GM21526 (cell line): ENCODE results near the gene SLC35F3.
"Not testable (repeated sequence)": the region's sequence is repeated elsewhere in the genome, so short reads cannot be mapped to it uniquely, and the experiment has no call there.

Experiments used
- ATAC-seq: cut with Tn5 transposase; IDR thresholded peaks from one replicate; pipeline ENCODE4 v1.9.1; 2021; ENCODE audit warnings: moderate library complexity; ENCODE audit not compliant: unreplicated experiment, low FRiP score

SLC35F3 gene

DNA sequence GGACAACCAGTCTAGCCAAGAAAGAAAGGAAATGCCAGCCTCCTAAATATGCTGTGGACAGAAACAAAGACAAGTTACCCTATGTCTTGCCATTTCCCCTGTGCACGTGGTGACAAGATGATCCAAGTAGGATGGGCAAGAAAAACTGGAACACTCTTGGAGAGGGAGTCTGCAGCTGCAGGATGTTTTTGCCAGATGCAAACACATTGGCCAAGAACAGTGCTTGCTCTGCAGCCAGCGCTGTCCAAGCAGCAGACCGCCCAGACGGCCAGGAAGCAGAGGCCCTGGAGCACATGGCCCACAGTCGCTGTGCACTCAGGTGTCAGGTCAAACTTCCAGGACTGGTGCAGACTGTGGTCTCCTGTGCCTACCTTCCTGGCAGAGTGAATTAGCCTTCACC is 189.3 kb downstream of the SLC35F3 start:
- no peak for ATAC-seq

DNA sequence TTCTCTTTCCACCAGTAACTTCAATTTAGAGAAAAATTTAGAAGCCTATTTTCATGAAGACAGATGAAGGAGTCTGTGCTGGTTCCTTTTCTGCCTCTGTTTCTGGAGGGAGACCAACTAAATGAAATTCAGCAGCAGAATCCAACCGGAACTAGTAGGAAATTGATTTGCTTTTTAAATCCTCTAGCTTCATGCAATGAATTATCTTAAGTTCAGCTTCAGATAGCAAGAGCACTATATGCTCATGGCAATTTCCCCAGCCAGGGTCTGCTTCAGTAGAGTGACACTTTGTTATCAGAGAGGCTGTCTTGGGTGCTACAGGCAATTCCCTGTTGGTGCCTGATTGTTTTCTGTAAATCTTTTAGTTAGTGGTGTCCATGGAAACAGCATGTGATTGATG is 189.7 kb downstream of the SLC35F3 start:
- no peak for ATAC-seq

DNA sequence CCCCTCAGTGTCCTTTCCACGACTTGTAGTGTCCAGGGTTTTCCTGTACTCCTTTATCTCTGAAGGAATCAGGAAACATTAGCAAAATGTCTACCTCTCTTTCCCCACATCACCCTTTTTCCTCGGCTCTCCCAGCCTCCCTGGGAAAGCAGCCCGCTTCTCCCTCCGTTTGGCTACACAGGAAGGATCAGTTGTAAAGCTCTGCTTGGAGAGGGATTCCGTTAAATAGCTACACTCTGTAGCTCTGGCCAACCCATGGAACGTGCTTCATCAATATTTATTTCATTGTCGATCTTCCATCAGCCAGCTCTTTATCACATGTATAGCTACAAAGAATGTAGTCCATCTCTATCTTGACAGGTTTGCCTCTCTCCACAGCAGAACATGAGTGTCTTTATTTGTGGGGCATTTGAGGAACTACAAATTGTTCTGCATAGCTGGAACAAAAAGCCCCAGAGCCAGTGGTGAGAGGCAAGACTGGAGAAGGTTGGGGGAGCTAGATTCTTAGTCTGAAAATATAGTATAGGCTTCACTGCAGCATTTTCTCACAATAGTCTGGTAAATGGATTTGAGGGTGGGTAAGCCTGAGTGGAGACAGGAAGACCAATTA is 191.8 kb downstream of the SLC35F3 start:
- ATAC-seq: no peak

DNA sequence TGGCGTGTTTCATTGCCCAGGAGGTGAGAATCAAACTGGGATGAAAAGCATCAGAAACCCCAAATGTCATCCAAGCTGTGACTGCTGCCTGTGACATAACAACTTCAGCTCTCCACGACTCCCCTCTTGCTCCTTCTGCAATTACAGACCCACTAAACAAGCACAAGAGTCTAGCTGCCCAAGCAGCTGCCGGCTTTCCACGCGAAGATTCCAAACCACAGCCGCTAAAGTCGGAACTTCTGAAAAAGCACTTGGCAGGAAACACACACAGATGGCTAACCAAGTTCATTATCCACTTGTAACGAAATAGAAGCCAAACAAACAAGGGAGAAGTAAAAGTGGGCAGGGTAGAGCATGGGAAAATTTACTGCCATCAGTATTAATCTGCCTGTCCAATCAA is 198.1 kb downstream of the SLC35F3 start:
- ATAC-seq: no peak

DNA sequence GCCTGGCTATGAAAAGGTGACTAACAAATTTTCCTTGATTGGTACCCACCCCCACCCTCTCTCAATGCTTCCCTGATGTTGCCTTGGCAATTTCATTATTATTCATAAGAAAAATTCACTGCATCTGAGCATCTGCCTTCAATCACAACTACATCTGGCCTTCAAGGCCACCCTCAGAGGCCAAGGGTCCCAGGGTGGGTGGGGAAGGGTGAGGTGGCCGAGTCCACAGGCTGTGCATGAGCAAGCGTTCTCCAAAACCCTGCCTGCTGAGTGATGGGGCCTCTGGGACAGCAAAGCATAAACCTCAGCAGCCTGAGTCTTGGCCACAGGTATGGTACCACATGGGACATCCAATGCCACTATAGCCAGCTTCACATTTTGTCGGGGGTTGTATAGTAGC is 198.7 kb downstream of the SLC35F3 start:
- no peak for ATAC-seq

DNA sequence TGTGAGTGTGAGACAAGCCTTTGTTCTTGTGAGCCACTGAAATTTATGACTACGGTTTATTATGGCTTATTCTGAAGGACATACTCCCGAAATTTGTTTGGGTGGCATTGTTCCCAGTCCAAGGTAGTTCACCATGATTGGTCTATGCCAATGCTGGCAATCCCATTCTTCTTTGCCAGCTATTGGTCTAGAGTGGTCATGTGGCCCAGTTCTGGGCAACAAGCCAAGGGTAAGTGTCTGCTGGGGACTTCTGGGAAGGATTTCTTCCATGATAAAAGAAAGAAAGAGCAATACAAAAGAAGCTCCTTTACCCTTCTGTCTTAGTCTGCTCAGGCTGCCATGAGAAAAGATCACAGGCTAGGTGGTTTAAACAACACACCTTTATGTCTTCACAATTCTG is 201.6 kb downstream of the SLC35F3 start:
- no peak for ATAC-seq

DNA sequence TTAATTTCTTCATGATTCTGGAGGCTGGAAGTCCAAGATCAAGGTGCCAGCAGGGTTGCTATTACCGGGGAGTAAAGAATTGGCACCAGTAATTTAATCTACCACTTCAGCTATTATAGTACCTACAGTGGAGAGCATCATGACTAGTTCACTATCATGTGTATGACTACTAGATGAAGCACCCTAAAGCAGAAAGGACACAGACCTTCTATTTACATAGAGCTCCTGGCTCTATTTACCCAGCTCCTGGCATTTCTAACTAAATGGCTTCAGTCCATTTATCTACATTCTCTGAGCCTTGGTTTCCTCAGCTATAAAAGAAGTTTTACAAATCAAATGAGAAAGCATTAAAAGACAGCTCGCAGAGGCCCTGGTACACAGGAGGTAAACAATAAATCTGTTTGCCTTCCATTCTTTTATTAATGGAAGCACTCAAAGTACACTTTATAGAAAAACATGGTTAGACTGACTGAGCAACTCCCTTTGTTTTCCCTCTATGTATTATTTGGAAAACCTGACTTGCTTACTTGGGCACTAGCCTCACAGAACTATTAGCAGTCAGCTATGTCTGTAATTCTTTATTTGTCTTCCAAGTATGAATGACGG is 203.0 kb downstream of the SLC35F3 start:
- no peak for ATAC-seq

DNA sequence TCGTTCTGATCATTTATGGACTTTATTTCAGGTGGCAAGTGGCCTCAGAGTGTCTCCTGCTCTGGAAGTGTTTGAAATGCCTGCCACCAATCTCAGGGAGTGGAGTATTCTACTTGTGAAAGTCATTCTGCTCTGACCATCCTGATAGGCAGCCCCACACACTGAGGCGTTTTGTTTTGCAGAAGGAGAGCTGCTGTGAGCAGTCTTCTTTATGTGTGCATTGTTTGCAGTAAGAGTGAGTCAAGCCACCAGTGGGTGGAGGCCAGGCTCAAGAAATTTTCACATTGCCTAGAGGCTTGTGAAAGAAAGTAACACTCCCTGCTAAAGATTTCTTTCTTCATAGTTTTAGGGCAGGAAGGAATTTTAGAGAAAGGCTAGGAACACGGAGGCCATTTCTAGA is 204.4 kb downstream of the SLC35F3 start:
- no peak for ATAC-seq

DNA sequence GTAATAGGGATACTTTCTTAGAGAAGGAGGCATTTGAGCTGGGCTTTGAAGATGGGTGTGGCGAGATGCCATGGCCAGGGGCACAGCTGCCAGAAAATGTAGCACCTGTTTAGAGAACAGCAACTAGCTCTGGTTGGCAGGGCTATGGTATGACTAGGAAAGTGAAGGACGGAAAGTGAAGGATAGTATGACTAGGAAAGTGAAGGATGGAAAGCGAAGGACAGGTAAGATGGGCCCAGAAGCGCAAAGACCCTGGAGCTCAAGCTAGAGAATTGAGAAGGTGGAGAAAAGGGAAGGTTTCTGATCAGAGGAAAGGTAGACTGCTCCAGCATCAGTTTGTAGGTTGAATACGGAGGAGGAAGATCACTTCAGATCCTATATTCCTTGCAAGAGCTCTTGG is 205.4 kb downstream of the SLC35F3 start:
- ATAC-seq: no peak

DNA sequence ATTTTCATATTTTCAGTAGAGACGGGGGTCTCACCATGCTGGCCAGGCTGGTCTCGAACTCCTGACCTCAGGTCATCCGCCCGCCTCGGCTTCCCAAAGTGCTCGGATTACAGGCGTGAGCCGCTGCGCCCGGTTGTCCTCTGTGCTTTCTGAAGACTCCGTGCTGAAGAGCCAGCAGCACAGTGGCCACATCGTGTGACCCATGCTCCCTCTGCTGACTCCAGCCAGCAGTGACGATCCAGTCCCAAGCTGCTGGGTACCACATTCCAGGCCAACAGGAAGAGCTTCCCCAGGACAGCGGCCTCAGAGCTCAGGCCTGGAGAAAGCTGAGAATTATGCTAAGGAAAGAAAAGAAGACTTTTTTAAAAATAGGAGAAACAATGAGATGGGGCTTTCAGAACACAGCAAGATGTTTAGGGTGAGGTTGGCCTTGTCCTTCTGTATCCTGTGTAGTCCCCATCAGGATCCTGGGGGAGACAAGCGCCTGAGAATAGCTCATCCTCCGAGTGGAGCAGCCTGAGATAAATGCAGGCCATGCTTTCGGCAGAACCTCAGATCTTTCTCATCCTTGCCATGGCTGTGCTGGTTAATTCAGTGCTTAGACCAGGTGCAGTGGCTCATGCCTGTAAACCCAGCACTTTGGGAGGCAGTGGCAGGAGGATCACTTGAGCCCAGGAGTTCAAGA is 207.1 kb downstream of the SLC35F3 start:
- no peak for ATAC-seq

DNA sequence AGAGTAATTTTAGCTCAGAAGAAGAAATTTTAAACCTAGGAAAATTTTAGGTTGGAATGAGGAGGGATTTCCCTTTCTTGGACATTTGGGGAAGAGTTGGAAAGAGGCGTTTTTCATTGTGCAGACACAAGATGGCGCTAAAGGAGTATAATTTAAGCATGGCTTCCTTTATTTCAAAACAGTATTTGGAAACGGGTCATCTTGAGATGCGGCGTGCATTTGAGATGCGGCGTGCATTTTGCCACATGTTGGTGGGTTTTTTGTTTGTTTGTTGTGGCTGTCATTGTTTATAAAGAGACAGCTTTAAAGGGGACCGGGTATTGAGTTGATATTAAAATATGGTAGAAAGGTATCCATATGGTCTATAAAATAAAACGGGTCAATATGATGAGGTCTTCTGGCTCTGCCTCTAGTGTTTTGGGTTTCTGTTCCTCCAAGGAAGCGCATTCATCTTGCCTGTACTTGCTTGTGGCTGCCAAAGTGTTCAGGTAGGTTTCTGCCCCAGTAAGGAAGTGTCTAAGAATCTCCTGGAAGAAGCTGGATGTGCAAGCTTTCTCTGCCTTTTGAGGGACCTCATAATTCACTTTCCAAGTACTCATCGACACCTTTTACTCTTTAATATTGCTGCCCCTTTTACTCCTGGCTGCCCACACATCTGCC is 210.3 kb downstream of the SLC35F3 start:
- ATAC-seq: no peak

DNA sequence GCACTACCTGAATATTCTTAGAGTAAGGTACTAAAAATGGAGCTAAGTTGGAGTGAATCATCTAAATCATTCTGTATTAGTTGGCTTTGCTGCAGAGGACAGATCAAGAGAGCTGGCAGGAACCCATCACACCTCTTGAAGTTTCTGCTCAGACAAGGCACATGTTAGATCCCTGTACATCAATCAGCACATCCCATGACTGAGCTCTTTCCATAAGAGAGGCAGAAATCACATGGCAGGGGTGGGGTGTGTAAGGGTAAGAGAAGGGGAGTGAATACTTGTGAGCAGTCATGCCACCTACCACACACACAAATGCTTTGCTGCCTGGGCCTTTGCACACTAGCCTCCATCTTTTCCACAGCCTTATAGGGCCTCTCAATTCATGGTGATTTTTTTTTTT is 214.4 kb downstream of the SLC35F3 start:
- ATAC-seq: no peak

DNA sequence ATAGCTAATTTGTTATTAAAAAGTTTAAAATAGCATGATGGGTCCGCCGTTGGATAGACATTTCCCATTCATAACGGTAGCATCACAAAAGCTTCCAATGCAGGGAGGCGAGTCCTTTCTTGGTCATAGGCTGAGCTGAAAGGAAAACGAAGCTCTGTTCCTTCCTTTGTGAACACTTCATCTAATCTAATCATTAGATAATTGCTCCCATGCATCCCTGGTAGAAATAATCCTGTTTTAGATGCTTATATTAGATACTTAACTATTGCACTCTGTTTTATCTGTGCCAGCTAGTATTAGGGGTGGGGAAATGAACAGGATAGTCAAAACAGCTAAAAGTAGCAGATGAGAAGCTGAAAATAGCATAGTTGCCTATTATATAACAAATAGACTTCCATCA is 215.0 kb downstream of the SLC35F3 start:
- ATAC-seq: no peak

DNA sequence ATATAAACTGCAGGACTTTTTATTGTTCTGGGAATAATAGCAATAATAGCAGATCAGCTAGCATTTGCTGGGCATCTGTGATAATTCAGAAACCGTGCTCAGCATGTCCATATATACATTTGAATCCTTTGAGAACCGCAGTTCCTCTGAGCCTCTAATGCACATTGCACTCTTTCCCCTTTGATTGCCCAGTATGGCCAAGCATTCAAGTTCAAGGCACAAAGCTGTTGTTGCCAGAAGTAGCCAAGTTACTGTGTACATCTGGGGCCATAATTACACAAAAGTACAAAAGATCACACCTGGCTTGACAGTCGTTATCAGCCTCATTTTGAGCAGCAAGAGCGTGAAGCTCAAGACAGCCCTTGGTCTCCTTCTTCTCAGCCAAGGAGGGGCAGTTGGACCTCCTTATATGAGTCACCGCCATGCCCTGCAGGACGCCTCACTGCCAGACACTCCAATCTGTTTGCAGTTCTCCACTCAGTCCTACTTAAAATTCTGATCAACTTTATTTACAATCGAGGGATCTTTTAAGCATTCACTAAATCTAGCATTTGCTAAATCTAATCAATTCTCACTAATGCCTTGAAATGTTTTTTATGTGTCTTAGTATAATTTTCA is 216.0 kb downstream of the SLC35F3 start:
- no peak for ATAC-seq

DNA sequence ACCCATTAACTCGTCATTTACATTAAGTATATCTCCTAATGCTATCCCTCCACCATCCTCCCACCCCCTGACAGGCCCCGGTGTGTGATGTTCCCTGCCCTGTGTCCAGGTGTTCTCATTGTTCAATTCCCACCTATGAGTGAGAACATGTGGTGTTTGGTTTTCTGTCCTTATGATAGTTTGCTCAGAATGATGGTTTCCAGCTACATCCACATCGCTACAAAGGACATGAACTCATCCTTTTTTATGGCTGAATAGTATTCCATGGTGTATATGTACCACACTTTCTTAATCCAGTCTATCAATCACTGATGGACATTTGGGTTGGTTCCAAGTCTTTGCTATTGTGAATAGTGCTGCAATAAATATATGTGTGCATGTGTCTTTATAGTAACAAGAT is 217.2 kb downstream of the SLC35F3 start:
- ATAC-seq: not testable (repeated sequence)

DNA sequence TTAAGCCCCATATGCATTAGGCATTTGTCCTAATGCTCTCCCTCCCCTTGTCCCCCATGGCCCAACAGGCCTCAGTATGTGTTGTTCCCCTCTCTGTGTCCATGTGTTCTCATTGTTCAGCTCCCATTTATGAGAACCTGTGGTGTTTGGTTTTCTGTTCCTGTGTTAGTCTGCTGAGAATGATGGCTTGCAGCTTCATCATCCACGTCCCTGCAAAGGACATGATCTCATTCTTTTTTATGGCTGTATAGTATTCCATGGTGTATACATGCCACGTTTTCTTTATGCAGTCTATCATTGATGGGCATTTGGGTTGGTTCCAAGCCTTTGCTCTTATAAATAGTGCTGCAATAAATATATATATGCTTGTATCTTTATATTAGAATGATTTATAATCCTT is 218.1 kb downstream of the SLC35F3 start:
- not testable (repeated sequence) for ATAC-seq

DNA sequence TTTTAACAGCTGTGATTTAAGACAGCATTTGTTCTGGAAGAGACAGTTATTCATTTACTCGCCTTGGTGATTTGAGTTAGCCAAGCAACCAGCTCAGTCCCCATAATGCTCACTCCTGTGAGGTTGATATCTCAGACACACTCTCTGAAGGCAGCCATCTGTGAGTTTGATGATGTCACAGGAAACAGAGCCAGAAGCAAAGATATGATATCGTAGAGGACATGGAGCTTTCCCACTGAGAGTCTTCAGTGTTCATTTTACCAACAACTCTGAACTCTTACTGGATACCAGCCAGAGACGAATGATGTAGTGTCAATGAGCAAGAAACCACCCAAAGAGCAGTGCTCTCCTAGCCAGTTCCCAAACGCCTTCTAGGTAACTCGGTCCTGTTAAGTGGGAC is 219.4 kb downstream of the SLC35F3 start:
- ATAC-seq: no peak

DNA sequence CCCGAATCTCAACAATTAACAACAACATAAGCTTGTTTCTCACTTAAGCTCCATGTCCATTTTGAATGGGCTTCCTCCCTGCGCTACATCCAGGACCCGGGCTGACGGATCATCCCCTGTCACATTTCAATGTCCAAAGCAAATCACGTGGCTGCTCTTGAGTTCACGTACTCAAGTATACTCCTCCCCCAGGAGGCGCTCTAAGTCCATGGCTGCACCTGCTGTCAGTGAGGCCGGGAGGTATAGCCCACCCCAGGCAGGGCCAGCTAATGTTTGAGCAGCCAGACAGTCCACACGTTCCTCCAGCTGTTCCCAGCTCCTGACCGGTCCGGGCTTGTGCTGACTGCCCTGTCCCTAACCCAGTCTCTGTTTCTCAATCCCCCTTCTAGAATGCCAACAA is 220.8 kb downstream of the SLC35F3 start:
- ATAC-seq: no peak

DNA sequence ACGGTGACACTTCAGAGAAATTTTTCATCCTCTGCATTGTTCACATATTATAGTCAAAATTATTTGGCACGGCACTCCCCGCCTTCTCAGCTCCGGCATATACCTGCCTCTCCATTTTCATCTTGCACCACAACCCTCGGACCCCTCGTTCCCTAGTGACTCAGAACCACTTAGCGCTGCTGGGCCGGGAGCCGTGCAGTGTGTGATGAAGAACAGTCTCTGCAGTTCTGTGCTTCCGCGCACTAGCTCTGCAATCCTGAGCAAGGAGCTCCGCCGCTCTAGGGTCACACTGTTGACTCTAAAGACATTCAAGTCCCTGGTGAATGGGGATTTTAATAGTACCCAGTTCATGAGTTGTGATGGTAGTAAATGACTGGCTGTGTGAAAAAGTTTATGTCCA is 221.2 kb downstream of the SLC35F3 start:
- ATAC-seq: no peak

DNA sequence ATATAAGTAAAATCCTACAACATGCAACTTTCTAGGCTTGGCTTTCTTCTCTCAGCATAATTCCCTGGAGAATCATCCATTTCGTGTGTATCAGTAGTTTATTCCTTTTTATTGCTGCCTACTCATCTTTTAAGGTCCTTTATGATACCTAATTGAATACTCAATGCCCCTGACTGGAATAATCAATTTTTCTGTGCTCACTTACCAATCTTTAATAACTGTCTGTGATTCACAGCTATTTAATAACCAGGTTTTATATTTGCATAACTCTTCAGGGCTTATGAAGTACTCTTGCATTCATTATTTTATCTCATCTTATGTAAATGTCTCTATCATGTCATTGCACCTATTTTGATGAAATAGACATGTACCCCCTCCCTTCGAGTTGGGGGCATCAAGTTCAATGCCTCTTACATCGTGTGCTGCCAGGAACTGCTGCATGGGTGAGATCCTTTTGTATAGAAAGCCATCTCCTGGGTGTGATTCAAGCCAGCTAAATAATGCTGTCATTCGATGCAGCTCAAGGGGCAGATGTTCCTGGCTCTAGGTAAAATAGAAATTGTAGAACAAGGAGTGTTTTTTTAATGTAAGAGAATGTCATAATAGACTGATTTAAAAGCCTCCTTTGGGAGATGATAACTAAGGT is 222.7 kb downstream of the SLC35F3 start:
- no peak for ATAC-seq

DNA sequence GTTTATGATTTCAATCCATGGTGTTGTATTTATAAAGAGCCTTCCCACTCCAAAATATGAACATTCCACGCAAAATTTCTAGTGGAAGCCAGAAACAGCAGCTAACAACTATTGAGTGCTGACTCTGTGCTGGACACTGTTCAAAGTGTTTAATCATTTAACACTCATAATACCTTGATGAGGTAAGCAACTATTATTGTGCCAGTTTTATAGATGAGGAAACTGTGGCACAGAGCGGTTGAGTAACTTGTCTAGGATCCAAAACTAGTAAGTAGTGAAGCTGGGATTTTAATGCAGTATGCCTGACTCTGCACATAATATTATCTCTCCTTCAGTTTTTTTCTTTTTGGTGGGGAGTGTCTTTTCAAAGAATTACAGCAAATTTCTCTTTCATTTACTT is 228.3 kb downstream of the SLC35F3 start:
- ATAC-seq: no peak
